A673 (cell line): ENCODE measurements around the gene ECEL1. TPM values are rescaled to one million over a fixed set of nuclear protein-coding genes. Genes with fewer than 3 reads are reported as not detected.

Experiments
- BruUV-seq: library from RNA; stranded (reverse); fragments of 400-500 nt; replicated peaks from 2 replicates; lab custom pipeline; 2021; lab: Mats Ljungman, UMichigan
- CTCF ChIA-PET: fragments of 300-600 bp; sonication (Branson Sonifier 250); formaldehyde crosslinking; loops from one replicate; lab custom pipeline; 2022; ENCODE audit warnings: antibody characterized with exemption; lab: Charles Lee
- POLR2A ChIA-PET: fragments of 300-600 bp; sonication (Branson Sonifier 250); formaldehyde crosslinking; loops from one replicate; lab custom pipeline; 2022; ENCODE audit warnings: antibody characterized with exemption; ENCODE audit not compliant: low non-redundant PET; lab: Charles Lee
- DNase-seq: peaks from one replicate; pipeline ENCODE4 v3.0.0-alpha.2; 2015; ENCODE audit warnings: low spot score
- H3K27ac ChIP-seq: fragments of 200-600 bp; sonication (generic); 2 replicates; pipeline ENCODE4 v1.5.1; 2016; ENCODE audit warnings: mixed run types, low read depth, mild to moderate bottlenecking, mixed read lengths, antibody characterized with exemption, low read length; ENCODE audit not compliant: poor library complexity, severe bottlenecking
- H3K27me3 ChIP-seq: fragments of 200-600 bp; sonication (generic); replicated peaks from 2 replicates; pipeline ENCODE4 v1.6.1; 2017; ENCODE audit warnings: mixed run types, low read depth, mild to moderate bottlenecking, mixed read lengths, antibody characterized with exemption, low read length; ENCODE audit not compliant: insufficient read depth, poor library complexity
- H3K36me3 ChIP-seq: fragments of 200-600 bp; sonication (generic); 2 replicates; pipeline ENCODE4 v1.6.1; 2016; ENCODE audit warnings: mixed run types, mild to moderate bottlenecking, mixed read lengths, antibody characterized with exemption, low read length; ENCODE audit not compliant: insufficient read depth, poor library complexity, severe bottlenecking
- H3K4me1 ChIP-seq: fragments of 200-600 bp; sonication (generic); 2 replicates; pipeline ENCODE4 v1.6.1; 2017; ENCODE audit warnings: mixed run types, mild to moderate bottlenecking, mixed read lengths, antibody characterized with exemption, low read length; ENCODE audit not compliant: insufficient read depth, poor library complexity, severe bottlenecking
- H3K4me3 ChIP-seq: fragments of 200-600 bp; sonication (generic); 2 replicates; pipeline ENCODE4 v1.5.1; 2016; ENCODE audit warnings: low read depth, mixed run types, mild to moderate bottlenecking, mixed read lengths, low read length; ENCODE audit not compliant: poor library complexity, severe bottlenecking
- H3K9me3 ChIP-seq: fragments of 200-600 bp; sonication (generic); 2 replicates; pipeline ENCODE4 v1.6.1; 2016; ENCODE audit warnings: mixed run types, low read depth, mild to moderate bottlenecking, mixed read lengths, antibody characterized with exemption, low read length; ENCODE audit not compliant: poor library complexity, severe bottlenecking
- CTCF ChIP-seq: fragments of 300-800, 200-600 bp; sonication (generic); conservative IDR thresholded peaks from 2 replicates; pipeline ENCODE4 v1.5.1; 2017; ENCODE audit warnings: low read depth, mild to moderate bottlenecking, antibody characterized with exemption, low read length, moderate library complexity, mixed read lengths
- EZH2 ChIP-seq: fragments of 200-600 bp; sonication (generic); IDR thresholded peaks from 2 replicates; pipeline ENCODE4 v1.6.1; 2017; ENCODE audit warnings: borderline replicate concordance, low read depth, mild to moderate bottlenecking, mixed read lengths, antibody characterized with exemption, low read length; ENCODE audit not compliant: poor library complexity, severe bottlenecking
- intact Hi-C: fragments of 100-400 bp; cut with micrococcal nuclease; formaldehyde crosslinking; loops from one replicate; pipeline ENCODE4 v1.10.0; 2022; ENCODE audit not compliant: unreplicated experiment
- total RNA-seq: library from RNA; stranded (reverse); gene quantifications from 2 replicates; pipeline ENCODE4 v1.2.3, GENCODE V29; 2021

ECEL1 gene
- total RNA-seq, 1 experiment from 2014 or later: 0.19 TPM

GRCh38 chr2:232528746-232529460 lies 41.3 kb upstream of the ECEL1 start:
- no peak for DNase-seq
- CTCF ChIA-PET: no interaction called here
- TF ChIP-seq CTCF: no peak
- no peak for TF ChIP-seq EZH2

GRCh38 chr2:232527905-232528470 lies 40.4 kb upstream of the ECEL1 start:
- Histone ChIP-seq H3K4me1 (no peaks in the 10 kb centered on the region), H3K27me3 (peaks cover 23% of the 10 kb centered on the region), H3K9me3 (no peaks in the 10 kb centered on the region), H3K4me3 (no peak overlapping the region), H3K27ac (no peak overlapping the region), H3K36me3 (no peaks in the 10 kb centered on the region)
- intact Hi-C loops: no loop called here
- DNase-seq: no peak
- no TSS peak for BruUV-seq
- POLR2A ChIA-PET: no interaction called here
- CTCF ChIA-PET: interaction anchor here (0.6 kb wide), 1 partner anchor 733 kb away, joined by 3 read pairs; no protein-coding TSS in a partner anchor
- no peak for TF ChIP-seq EZH2
- no peak for TF ChIP-seq CTCF

More at GRCh38 chr2:232528746-232529460, 41.3 kb upstream of the ECEL1 start:
- intact Hi-C loops: no loop called here
- POLR2A ChIA-PET: no interaction called here
- H3K36me3 ChIP-seq: no peaks in the 10 kb centered on the region
- H3K4me1 ChIP-seq: no peaks in the 10 kb centered on the region
- peaks cover 14% of the 10 kb centered on the region for H3K27me3 ChIP-seq
- H3K9me3 ChIP-seq: no peaks in the 10 kb centered on the region
- BruUV-seq: no TSS peak
- no peak overlapping the region for H3K4me3 ChIP-seq
- H3K27ac ChIP-seq: no peak overlapping the region

GRCh38 chr2:232526372-232526941 lies 38.8 kb upstream of the ECEL1 start:
- BruUV-seq: no TSS peak
- Histone ChIP-seq H3K9me3 (no peaks in the 10 kb centered on the region), H3K27me3 (peaks cover 31% of the 10 kb centered on the region), H3K4me3 (no peak overlapping the region), H3K4me1 (peaks cover 7% of the 10 kb centered on the region), H3K27ac (no peak overlapping the region), H3K36me3 (no peaks in the 10 kb centered on the region)
- DNase-seq: no peak
- CTCF ChIA-PET: interaction anchor here (0.6 kb wide), 1 partner anchor 22 kb away, joined by 3 read pairs; no protein-coding TSS in a partner anchor
- TF ChIP-seq EZH2: no peak
- POLR2A ChIA-PET: no interaction called here
- intact Hi-C loops: no loop called here
